Fibroblast of the aortic adventitia (primary cell): ENCODE results near the gene PBXIP1. TPM values are rescaled to one million over a fixed set of nuclear protein-coding genes. Genes with fewer than 3 reads are reported as not detected.
A peak's percentile ranks its signal among the peaks of the same experiment; 100 is the strongest.

Experiments
- DNase-seq: peaks from one replicate; pipeline ENCODE4 v3.0.0-alpha.2; 2010; ENCODE audit warnings: low read depth
- H3K4me3 ChIP-seq: 2 replicates; pipeline ENCODE4 v1.5.1; 2011; ENCODE audit warnings: low read depth, mild to moderate bottlenecking, control low read depth, low read length, moderate library complexity
- CTCF ChIP-seq: IDR thresholded peaks from 2 replicates; pipeline ENCODE4 v1.5.1; 2011; ENCODE audit warnings: mild to moderate bottlenecking, low read length, control low read depth, inconsistent platforms; ENCODE audit not compliant: insufficient read depth
- total RNA-seq: library from RNA; depleted of rRNA; stranded (reverse); fragments of >200 nt; gene quantifications from 2 replicates; pipeline ENCODE4 v1.2.3, GENCODE V29; 2012; ENCODE audit warnings: low replicate concordance

Gene PBXIP1
- total RNA-seq, 1 donor, result 36.2 TPM

GRCh38 chr1:154938604-154939399, 17.1 kb downstream of the PBXIP1 start:
- no peak for DNase-seq

GRCh38 chr1:154937988-154938386, 17.9 kb downstream of the PBXIP1 start:
- TF ChIP-seq CTCF, result no peak
- H3K4me3 ChIP-seq, result peak overlapping the region; percentile 79
- no peak for DNase-seq

More at GRCh38 chr1:154938604-154939399, 17.1 kb downstream of the PBXIP1 start:
- no peak for TF ChIP-seq CTCF
- H3K4me3 ChIP-seq, result no peak overlapping the region

- peak overlapping the region; percentile 79 for H3K4me3 ChIP-seq
- peak; percentile 98 for DNase-seq
- peak; percentile 33 for TF ChIP-seq CTCF
These were observed 18.6 kb downstream of the PBXIP1 start for GRCh38 chr1:154937085-154937987.

- H3K4me3 ChIP-seq, result peak within 1 kb of the TSS; percentile 79
- DNase-seq, result peak; percentile 98
- peak; percentile 38 for TF ChIP-seq CTCF
These were observed 19.3 kb downstream of the PBXIP1 start, which contains the start of gene PMVK for GRCh38 chr1:154936555-154937084. PMVK (minus strand) TSS chr1:154936719; CDS start chr1:154936685, 34 bp downstream.

GRCh38 chr1:154935749-154936554, 19.9 kb downstream of the PBXIP1 start:
- DNase-seq, result no peak
- H3K4me3 ChIP-seq, result peak overlapping the region; percentile 79
- TF ChIP-seq CTCF, result no peak
